ENCODE measurements around the gene REPS2. TPM values are rescaled to one million over a fixed set of nuclear protein-coding genes. Genes with fewer than 3 reads are reported as not detected.

The REPS2 gene
- total and polyA plus RNA-seq, 4 donors: 8.0 to 18.4 (median 11.6) TPM

DNA sequence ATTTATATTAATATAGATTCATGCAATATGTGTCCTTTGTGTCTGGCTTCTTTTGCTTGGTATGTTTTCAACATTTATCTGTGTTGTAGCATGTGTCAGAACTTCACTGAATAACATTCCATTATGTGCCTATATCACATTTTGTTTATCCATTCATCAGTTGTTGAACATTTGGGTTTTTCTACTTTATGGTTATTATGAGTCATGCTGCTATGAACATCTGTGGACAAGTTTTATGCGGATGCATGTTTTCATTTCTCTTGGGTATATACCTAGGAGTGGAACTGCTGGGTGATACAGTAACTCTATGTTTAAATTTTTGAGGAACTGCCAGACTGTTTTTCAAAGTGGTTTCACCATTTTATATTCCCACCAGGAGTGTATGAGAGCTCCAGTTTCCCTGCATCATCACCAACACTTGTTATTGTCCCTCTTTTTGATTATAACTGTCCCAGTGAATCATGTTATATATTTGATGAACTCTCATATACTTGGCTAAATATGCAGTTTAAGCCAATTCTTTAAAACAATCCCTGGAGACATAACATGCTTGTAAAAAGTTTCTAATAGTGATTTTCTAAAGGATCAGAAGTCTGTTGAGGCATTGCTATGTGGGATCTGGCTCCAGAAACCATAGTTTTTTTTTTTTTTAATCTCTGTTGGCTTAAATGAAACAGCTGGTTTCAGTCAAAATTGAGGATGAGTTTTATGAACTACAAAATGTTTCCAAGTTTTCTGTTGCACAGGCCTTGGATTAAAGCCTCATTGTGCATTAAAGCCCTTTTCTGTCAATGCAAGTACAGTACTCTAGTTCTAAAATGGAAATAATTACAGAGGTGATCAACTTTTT lies 21.6 kb upstream of the REPS2 start:
- WGBS, 2 donors: 80 to 100% methylated on average over 1 of the region's 1 CpG
- no peaks in the 10 kb centered on the region for H3K4me1 ChIP-seq (ENCODE audit: control insufficient read depth in 5 of 5, insufficient read depth in 5 of 5, low read length in 5 of 5)
- DNase-seq: peak in 2 of 3 donors; percentile 78 to 84
- H3K9ac ChIP-seq (ENCODE audit: insufficient read depth in 1 of 2, low read length in 2 of 2): no peak overlapping the region
- no peak overlapping the region for H3K27ac ChIP-seq (ENCODE audit: low read depth in 1 of 2, low read length in 1 of 2)
- H3K36me3 ChIP-seq (ENCODE audit: control insufficient read depth in 4 of 4, insufficient read depth in 4 of 4, low read length in 4 of 4): no peaks in the 10 kb centered on the region
- H3K27me3 ChIP-seq (ENCODE audit: control insufficient read depth in 3 of 3, insufficient read depth in 3 of 3, low read length in 2 of 3): peaks cover 0 to 16% (median 16%) of the 10 kb centered on the region in 3 donors
- no peak overlapping the region for H3K4me3 ChIP-seq
- peaks cover 0 to 6% (median 0%) of the 10 kb centered on the region in 4 donors for H3K9me3 ChIP-seq (ENCODE audit: control insufficient read depth in 4 of 4, insufficient read depth in 3 of 4, low read length in 3 of 4)
- ATAC-seq (ENCODE audit: insufficient read depth, low FRiP score): no peak
- TF ChIP-seq, protein P1, sequence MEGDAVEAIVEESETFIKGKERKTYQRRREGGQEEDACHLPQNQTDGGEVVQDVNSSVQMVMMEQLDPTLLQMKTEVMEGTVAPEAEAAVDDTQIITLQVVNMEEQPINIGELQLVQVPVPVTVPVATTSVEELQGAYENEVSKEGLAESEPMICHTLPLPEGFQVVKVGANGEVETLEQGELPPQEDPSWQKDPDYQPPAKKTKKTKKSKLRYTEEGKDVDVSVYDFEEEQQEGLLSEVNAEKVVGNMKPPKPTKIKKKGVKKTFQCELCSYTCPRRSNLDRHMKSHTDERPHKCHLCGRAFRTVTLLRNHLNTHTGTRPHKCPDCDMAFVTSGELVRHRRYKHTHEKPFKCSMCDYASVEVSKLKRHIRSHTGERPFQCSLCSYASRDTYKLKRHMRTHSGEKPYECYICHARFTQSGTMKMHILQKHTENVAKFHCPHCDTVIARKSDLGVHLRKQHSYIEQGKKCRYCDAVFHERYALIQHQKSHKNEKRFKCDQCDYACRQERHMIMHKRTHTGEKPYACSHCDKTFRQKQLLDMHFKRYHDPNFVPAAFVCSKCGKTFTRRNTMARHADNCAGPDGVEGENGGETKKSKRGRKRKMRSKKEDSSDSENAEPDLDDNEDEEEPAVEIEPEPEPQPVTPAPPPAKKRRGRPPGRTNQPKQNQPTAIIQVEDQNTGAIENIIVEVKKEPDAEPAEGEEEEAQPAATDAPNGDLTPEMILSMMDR (IDR thresholded peaks at IDR 0.05; ENCODE audit: control extremely low read depth, extremely low read depth): no peak

DNA sequence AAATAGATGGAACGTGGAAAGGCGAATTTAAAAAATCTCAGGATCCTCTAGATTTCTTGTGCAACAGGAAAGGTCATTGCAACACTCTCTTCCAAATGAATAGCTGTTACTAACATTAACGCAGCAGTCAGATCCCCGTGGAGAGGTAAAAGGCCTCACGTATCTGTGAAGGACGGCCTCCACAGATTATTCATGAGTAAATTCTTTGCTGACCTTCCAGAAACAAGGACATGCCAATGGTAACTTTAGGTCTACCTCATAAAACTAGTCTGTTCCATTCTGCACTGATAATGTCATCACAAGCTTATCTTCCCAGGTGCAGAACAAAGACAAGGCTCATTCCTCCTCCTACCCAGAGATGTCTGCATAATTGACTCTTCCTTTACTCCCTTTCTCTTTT lies 16.1 kb upstream of the REPS2 start:
- no peak overlapping the region for H3K9ac ChIP-seq (ENCODE audit: insufficient read depth in 1 of 2, low read length in 2 of 2)
- H3K27me3 ChIP-seq (ENCODE audit: control insufficient read depth in 3 of 3, insufficient read depth in 3 of 3, low read length in 2 of 3): peaks cover 4 to 26% (median 19%) of the 10 kb centered on the region in 3 donors
- H3K9me3 ChIP-seq (ENCODE audit: control insufficient read depth in 4 of 4, insufficient read depth in 3 of 4, low read length in 3 of 4): no peaks in the 10 kb centered on the region
- 41 to 45% methylated on average over 6 of the region's 6 CpGs for WGBS, 2 donors
- no peaks in the 10 kb centered on the region for H3K36me3 ChIP-seq (ENCODE audit: control insufficient read depth in 4 of 4, insufficient read depth in 4 of 4, low read length in 4 of 4)
- no peak overlapping the region for H3K27ac ChIP-seq (ENCODE audit: low read depth in 1 of 2, low read length in 1 of 2)
- ATAC-seq (ENCODE audit: insufficient read depth, low FRiP score) (no peak), DNase-seq (peak in 1 of 3 donors; percentile 28)
- H3K4me3 ChIP-seq: no peak overlapping the region
- TF ChIP-seq, protein P1 (IDR thresholded peaks at IDR 0.05; ENCODE audit: control extremely low read depth, extremely low read depth): no peak
- peaks cover 0 to 4% (median 3%) of the 10 kb centered on the region in 5 donors for H3K4me1 ChIP-seq (ENCODE audit: control insufficient read depth in 5 of 5, insufficient read depth in 5 of 5, low read length in 5 of 5)

DNA sequence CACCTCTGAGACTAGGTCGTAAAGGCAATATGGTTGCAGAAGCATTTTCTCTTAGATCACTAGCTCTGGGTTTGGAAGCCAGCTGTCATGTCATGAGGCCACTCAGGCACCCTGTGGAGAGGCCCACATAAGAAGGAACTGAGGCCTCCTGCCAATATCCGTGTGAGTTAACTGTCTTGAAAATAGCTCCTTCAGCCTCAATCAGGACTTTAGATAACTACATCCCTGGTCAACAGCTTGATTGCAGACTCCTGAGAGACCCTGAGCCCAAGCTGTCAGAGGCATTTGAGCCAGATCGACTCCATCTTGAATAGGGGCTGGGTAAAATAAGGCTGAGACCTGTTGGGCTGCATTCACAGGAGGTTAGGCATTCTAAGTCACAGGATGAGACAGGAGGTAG lies 15.1 kb upstream of the REPS2 start:
- TF ChIP-seq, protein P1 (IDR thresholded peaks at IDR 0.05; ENCODE audit: control extremely low read depth, extremely low read depth): no peak
- WGBS, 2 donors: 43 to 54% methylated on average over 3 of the region's 3 CpGs
- Histone ChIP-seq H3K9ac (ENCODE audit: insufficient read depth in 1 of 2, low read length in 2 of 2) (no peak overlapping the region), H3K9me3 (ENCODE audit: control insufficient read depth in 4 of 4, insufficient read depth in 3 of 4, low read length in 3 of 4) (no peaks in the 10 kb centered on the region), H3K4me1 (ENCODE audit: control insufficient read depth in 5 of 5, insufficient read depth in 5 of 5, low read length in 5 of 5) (peaks cover 0 to 4% (median 3%) of the 10 kb centered on the region in 5 donors), H3K36me3 (ENCODE audit: control insufficient read depth in 4 of 4, insufficient read depth in 4 of 4, low read length in 4 of 4) (no peaks in the 10 kb centered on the region), H3K27ac (ENCODE audit: low read depth in 1 of 2, low read length in 1 of 2) (no peak overlapping the region), H3K27me3 (ENCODE audit: control insufficient read depth in 3 of 3, insufficient read depth in 3 of 3, low read length in 2 of 3) (peaks cover 4 to 34% (median 19%) of the 10 kb centered on the region in 3 donors), H3K4me3 (no peak overlapping the region)
- DNase-seq (peak in 2 of 3 donors; percentile 46 to 51), ATAC-seq (ENCODE audit: insufficient read depth, low FRiP score) (no peak)
